ENCODE data around the gene ARHGAP4.

The ARHGAP4 gene

DNA sequence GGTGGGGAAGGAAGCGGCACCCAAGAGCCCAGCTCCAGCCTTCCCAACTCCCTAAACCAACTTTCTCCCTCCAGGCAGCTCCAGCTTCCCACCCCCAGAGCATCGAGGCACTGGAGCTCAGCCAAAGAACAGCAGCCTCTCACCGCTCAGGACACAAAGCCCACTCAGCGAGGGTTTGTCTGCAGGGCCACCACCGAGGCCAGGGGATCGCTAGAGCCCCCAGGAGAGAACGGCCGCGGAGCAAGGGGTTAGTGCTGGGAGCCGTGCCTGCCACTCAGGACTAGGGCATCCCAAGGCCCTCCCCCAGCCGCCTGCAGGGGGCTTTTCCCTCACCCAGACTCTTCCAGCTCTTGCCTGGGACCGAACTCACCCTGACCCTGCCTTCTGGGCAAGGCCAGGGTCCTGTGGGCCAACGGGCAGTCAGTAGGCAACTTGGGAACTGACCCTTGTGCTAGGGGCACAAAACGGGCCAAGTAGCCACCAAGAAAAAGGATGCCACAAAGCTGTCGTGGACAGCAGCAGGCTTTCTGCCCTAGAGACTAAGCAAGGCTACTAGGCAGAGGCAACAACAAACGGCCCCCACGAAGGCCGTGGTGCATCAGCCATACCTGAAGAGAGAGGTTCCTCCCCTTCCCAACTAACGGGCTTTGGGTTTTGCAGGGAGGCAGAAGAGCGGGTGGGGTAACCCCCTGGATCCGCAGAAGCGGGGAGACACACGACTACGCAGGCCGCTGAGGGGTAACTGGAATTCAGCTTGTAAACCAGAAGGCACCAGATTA lies 43.2 kb upstream of the ARHGAP4 start:
- no peaks in the 10 kb centered on the region for H3K36me3 ChIP-seq (ENCODE audit: control insufficient read depth, insufficient read depth, low read length, severe bottlenecking)
- no peaks in the 10 kb centered on the region for H3K9me3 ChIP-seq (ENCODE audit: control insufficient read depth, low read length)
- H3K9ac ChIP-seq (ENCODE audit: low read length), result peak overlapping the region; percentile 100
- peak; percentile 22 for DNase-seq (ENCODE audit: low read depth)
- H3K4me3 ChIP-seq (ENCODE audit: low read length), result peak overlapping the region; percentile 99
- H3K4me1 ChIP-seq (ENCODE audit: control insufficient read depth, insufficient read depth, low read length), result peaks cover 44% of the 10 kb centered on the region
- no peaks in the 10 kb centered on the region for H3K27me3 ChIP-seq (replicated peaks; ENCODE audit: control insufficient read depth, insufficient read depth, low read length)

DNA sequence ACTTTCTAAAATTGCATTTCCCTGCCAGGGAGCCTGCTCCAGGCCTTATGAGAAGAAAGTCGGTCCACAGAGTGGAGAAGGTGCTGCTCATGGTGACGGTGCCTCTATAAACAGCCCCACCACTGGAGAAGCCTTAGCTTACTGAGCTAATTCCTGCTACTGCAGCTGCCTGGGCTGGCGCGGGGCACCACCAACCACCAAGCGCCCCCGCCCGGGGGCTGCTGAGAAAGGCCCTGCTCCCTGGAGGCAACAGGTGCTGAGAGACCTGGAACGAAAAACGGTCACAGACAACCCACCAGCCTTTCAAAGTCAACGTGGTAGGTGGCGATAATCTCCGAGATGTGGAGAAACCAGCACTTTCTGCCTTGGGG lies 42.7 kb upstream of the ARHGAP4 start:
- Histone ChIP-seq H3K27me3 (replicated peaks; ENCODE audit: control insufficient read depth, insufficient read depth, low read length) (no peaks in the 10 kb centered on the region), H3K4me3 (ENCODE audit: low read length) (peak overlapping the region; percentile 99), H3K9ac (ENCODE audit: low read length) (peak overlapping the region; percentile 100), H3K9me3 (ENCODE audit: control insufficient read depth, low read length) (no peaks in the 10 kb centered on the region), H3K36me3 (ENCODE audit: control insufficient read depth, insufficient read depth, low read length, severe bottlenecking) (peaks cover 3% of the 10 kb centered on the region), H3K4me1 (ENCODE audit: control insufficient read depth, insufficient read depth, low read length) (peaks cover 38% of the 10 kb centered on the region)
- DNase-seq (ENCODE audit: low read depth), result peak; percentile 33

DNA sequence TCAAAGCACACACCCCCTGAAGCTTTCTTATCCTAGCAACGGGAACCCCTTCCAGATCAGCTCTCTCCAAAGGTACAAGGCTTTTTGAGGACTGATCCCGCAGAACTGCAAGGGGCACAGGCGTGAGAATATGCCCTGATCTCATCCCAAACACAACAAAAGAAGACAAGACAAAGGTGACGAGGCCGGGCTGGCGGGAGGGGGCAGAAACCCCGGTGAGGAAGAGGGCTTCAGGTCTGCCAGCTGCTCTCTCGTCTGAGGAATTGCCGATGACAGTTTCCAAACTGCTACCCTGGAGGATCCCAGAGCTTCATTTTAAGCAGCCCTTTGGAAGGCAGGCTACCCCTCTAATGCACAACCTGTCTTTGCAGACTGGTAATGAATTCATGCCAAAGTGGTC lies 42.2 kb upstream of the ARHGAP4 start:
- H3K9me3 ChIP-seq (ENCODE audit: control insufficient read depth, low read length), result no peaks in the 10 kb centered on the region
- H3K9ac ChIP-seq (ENCODE audit: low read length), result peak overlapping the region; percentile 100
- H3K27me3 ChIP-seq (replicated peaks; ENCODE audit: control insufficient read depth, insufficient read depth, low read length), result no peaks in the 10 kb centered on the region
- H3K4me3 ChIP-seq (ENCODE audit: low read length), result peak overlapping the region; percentile 99
- peaks cover 33% of the 10 kb centered on the region for H3K4me1 ChIP-seq (ENCODE audit: control insufficient read depth, insufficient read depth, low read length)
- peaks cover 5% of the 10 kb centered on the region for H3K36me3 ChIP-seq (ENCODE audit: control insufficient read depth, insufficient read depth, low read length, severe bottlenecking)
- no peak for DNase-seq (ENCODE audit: low read depth)

DNA sequence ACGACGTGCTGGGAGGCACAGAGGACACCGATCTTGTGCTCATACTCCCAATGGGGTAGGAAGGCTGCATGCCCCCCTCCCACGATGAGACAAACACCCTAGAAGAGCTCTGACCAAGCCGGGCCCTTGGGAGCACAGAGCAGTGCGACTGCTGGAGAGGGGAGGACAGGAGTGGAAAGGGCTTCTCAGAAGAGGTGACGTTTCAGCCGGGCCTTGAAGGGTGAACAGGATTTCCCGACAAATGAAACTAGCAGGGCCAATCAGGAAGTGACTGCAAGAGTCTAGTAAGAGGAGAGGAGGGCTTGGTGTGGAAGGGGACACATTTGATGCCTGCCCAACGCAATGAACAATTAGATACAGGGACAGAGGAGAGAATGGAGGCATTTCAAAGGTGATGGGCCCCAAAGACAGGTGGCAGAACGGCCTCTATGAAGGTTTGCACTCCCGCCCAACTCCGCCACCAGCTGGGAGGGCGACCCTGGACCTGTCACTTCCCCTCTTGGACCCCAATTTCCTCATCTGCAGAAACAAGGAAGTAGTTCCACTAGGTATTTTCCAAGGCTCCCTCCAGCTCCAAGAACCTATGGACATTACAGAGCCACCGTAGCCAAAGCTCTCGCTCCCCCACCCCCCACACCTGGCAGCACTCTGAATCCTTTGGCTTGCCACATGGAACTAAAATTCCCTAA lies 41.6 kb upstream of the ARHGAP4 start:
- H3K36me3 ChIP-seq (ENCODE audit: control insufficient read depth, insufficient read depth, low read length, severe bottlenecking), result peaks cover 10% of the 10 kb centered on the region
- H3K9me3 ChIP-seq (ENCODE audit: control insufficient read depth, low read length), result no peaks in the 10 kb centered on the region
- peak overlapping the region; percentile 100 for H3K9ac ChIP-seq (ENCODE audit: low read length)
- peak overlapping the region; percentile 3 for H3K4me3 ChIP-seq (ENCODE audit: low read length)
- no peaks in the 10 kb centered on the region for H3K27me3 ChIP-seq (replicated peaks; ENCODE audit: control insufficient read depth, insufficient read depth, low read length)
- DNase-seq (ENCODE audit: low read depth), result no peak
- H3K4me1 ChIP-seq (ENCODE audit: control insufficient read depth, insufficient read depth, low read length), result peaks cover 32% of the 10 kb centered on the region

DNA sequence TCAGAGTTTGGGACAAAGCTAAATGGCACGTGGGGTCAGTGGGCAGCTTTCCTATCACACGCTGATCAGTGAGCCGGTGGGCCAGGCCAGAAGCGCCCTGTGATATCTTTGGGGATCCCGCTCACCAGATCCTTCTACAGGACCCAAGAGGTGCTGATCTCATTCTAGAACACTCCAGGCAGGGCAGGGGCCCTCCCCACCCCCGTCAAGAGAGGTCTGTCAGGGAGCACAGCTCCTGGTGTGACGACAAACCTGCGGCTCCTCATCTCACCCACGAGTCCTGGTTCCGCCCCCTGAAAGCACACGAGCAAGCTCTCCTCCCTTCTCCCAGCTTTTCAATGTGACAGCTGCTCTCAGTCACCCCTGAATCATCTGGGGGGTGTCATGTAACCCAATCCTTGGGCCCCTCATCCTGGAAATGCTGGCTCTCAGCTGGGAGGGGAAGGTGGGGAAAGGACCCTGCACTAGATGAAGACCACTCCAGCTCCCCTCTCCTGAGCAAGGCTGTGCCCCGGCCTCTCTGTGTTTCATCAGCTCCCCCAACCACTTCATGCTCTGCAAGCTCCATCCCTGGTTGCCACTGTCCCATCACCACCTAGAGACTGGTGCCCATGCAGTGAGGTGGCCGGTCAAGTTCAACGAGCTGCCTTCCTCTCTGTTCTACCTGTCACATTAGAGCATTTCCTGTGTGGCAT lies 40.9 kb upstream of the ARHGAP4 start:
- Histone ChIP-seq H3K27me3 (replicated peaks; ENCODE audit: control insufficient read depth, insufficient read depth, low read length) (no peaks in the 10 kb centered on the region), H3K9me3 (ENCODE audit: control insufficient read depth, low read length) (no peaks in the 10 kb centered on the region), H3K36me3 (ENCODE audit: control insufficient read depth, insufficient read depth, low read length, severe bottlenecking) (peaks cover 17% of the 10 kb centered on the region), H3K9ac (ENCODE audit: low read length) (no peak overlapping the region), H3K4me3 (ENCODE audit: low read length) (no peak overlapping the region), H3K4me1 (ENCODE audit: control insufficient read depth, insufficient read depth, low read length) (peaks cover 32% of the 10 kb centered on the region)
- DNase-seq (ENCODE audit: low read depth), result no peak

DNA sequence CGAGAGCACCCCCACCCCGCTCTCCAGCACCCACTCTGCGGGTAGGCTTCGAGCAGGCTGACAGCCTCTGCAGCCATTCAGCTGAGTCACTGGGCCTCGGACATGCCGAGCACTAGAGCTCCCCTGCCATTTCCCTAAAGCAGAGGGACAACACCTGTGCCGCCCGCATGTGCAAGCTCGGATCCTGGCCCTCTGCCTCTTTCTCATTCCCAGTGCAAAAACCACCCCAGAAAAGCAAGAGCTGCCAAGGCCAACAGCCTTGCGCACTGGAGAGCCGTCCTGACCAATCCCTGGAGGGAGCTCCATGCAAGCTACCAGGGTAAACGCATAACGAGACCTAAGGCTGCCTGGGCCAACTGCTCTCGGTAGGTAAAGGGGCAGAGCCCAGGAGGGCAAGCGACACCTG lies 40.2 kb upstream of the ARHGAP4 start:
- Histone ChIP-seq H3K9me3 (ENCODE audit: control insufficient read depth, low read length) (no peaks in the 10 kb centered on the region), H3K27me3 (replicated peaks; ENCODE audit: control insufficient read depth, insufficient read depth, low read length) (no peaks in the 10 kb centered on the region), H3K4me3 (ENCODE audit: low read length) (no peak overlapping the region), H3K9ac (ENCODE audit: low read length) (no peak overlapping the region), H3K4me1 (ENCODE audit: control insufficient read depth, insufficient read depth, low read length) (peaks cover 32% of the 10 kb centered on the region), H3K36me3 (ENCODE audit: control insufficient read depth, insufficient read depth, low read length, severe bottlenecking) (peaks cover 24% of the 10 kb centered on the region)
- DNase-seq (ENCODE audit: low read depth), result no peak

DNA sequence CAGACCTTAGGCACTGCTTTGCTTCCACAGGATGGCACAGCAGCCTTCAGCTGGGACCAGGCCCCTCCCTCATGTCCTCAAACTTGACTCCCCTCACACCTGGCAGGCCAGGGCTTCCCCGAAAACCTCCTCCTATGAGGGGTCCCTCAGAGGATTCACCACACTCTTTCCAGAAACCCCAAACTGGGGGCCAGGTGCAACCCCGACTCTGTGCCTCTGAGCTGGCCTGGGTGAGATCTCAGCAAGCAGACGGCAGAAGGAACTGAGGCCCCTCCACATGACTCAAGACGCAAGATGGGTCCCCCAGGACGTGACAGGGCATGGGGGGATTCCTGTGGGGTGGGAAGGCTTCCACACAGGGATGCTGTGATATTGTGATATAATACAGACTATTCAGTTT lies 39.3 kb upstream of the ARHGAP4 start:
- Histone ChIP-seq H3K9me3 (ENCODE audit: control insufficient read depth, low read length) (no peaks in the 10 kb centered on the region), H3K27me3 (replicated peaks; ENCODE audit: control insufficient read depth, insufficient read depth, low read length) (no peaks in the 10 kb centered on the region), H3K4me1 (ENCODE audit: control insufficient read depth, insufficient read depth, low read length) (peaks cover 32% of the 10 kb centered on the region), H3K36me3 (ENCODE audit: control insufficient read depth, insufficient read depth, low read length, severe bottlenecking) (peaks cover 33% of the 10 kb centered on the region), H3K4me3 (ENCODE audit: low read length) (no peak overlapping the region), H3K9ac (ENCODE audit: low read length) (no peak overlapping the region)
- DNase-seq (ENCODE audit: low read depth), result no peak

DNA sequence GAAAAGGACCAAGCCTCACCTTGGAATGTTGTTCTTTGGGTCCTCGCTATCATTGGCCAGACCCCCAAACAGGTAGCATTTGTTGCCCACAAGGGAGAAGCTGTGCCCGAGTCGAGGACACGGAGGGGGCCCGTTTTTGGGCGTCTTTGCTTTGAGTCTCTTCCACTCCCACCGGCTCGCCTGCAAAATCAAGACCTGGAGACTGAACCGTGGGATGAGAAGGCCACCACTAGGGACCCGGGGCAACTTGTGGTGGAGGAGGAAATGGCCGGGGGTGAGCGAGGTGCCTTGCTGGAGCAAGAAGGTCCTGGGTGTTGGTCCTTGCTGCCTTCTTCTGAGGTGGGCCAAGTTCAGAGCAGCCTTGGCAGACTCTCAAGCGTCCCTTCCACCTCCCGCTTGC lies 38.0 kb upstream of the ARHGAP4 start:
- peaks cover 46% of the 10 kb centered on the region for H3K36me3 ChIP-seq (ENCODE audit: control insufficient read depth, insufficient read depth, low read length, severe bottlenecking)
- H3K9ac ChIP-seq (ENCODE audit: low read length), result no peak overlapping the region
- H3K9me3 ChIP-seq (ENCODE audit: control insufficient read depth, low read length), result no peaks in the 10 kb centered on the region
- no peak overlapping the region for H3K4me3 ChIP-seq (ENCODE audit: low read length)
- H3K27me3 ChIP-seq (replicated peaks; ENCODE audit: control insufficient read depth, insufficient read depth, low read length), result no peaks in the 10 kb centered on the region
- peaks cover 28% of the 10 kb centered on the region for H3K4me1 ChIP-seq (ENCODE audit: control insufficient read depth, insufficient read depth, low read length)
- no peak for DNase-seq (ENCODE audit: low read depth)

DNA sequence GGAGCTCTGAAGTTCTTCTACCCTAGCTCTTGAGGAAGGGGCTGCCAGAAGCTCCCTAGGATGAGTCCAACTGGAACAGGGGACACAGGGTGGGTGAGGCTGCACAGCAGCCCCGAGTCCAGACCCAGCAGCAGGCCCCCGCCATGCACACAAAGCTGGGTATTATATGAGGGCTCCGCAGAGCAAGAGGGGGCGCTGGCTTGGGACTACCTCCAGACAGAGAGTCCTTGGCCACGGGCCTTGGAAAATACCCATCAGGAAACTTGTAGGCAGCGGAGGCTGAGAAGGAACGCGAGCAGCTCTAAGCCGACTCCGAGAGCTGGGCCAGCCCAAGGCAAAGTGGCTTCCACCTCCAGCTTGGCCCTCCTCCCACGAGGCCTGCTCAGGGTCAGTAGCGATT lies 37.5 kb upstream of the ARHGAP4 start:
- Histone ChIP-seq H3K4me3 (ENCODE audit: low read length) (no peak overlapping the region), H3K9ac (ENCODE audit: low read length) (no peak overlapping the region), H3K4me1 (ENCODE audit: control insufficient read depth, insufficient read depth, low read length) (peaks cover 22% of the 10 kb centered on the region), H3K36me3 (ENCODE audit: control insufficient read depth, insufficient read depth, low read length, severe bottlenecking) (peaks cover 52% of the 10 kb centered on the region), H3K9me3 (ENCODE audit: control insufficient read depth, low read length) (no peaks in the 10 kb centered on the region), H3K27me3 (replicated peaks; ENCODE audit: control insufficient read depth, insufficient read depth, low read length) (no peaks in the 10 kb centered on the region)
- no peak for DNase-seq (ENCODE audit: low read depth)

DNA sequence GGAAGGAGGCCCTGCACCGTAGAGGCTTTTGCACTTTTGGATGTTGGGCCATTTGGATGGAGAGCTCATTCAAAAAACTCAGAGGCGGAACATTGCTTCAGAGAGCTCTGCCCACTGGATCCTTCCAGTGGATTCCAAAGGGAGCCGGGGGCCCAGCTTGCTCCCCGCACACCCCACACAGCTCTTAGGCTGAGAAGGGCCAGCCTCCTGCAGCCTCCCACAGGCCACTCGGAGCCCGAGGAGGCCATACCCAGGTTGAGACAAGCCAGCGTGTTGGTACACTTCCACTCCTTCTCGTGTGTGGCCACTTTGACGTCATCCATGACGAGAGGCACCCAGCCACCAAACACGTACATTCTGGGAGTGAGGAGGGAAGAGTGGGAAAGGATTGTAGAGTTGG lies 35.2 kb upstream of the ARHGAP4 start:
- peaks cover 74% of the 10 kb centered on the region for H3K36me3 ChIP-seq (ENCODE audit: control insufficient read depth, insufficient read depth, low read length, severe bottlenecking)
- H3K9ac ChIP-seq (ENCODE audit: low read length), result no peak overlapping the region
- no peak for DNase-seq (ENCODE audit: low read depth)
- H3K4me1 ChIP-seq (ENCODE audit: control insufficient read depth, insufficient read depth, low read length), result peaks cover 3% of the 10 kb centered on the region
- no peak overlapping the region for H3K4me3 ChIP-seq (ENCODE audit: low read length)
- H3K27me3 ChIP-seq (replicated peaks; ENCODE audit: control insufficient read depth, insufficient read depth, low read length), result no peaks in the 10 kb centered on the region
- H3K9me3 ChIP-seq (ENCODE audit: control insufficient read depth, low read length), result no peaks in the 10 kb centered on the region

DNA sequence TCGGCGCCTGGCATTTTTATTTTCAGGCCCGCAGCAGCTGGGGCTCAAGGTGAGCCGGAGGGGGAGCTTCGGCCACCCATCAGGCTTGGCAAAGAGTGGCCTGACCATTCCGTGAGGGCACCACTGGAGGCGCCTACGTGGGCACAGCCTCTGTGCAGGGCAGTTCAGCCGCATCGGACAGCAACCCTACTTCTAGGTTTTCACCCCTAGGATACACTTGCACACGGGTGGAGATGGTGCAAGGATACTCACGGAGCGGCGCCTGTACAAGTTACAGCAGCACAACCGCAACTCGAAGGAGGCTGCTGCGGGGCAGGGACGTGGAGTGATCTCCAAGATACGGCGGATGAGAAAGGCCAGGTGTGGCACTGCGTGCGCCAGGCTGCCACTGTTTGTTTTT lies 34.7 kb upstream of the ARHGAP4 start:
- no peaks in the 10 kb centered on the region for H3K4me1 ChIP-seq (ENCODE audit: control insufficient read depth, insufficient read depth, low read length)
- peaks cover 79% of the 10 kb centered on the region for H3K36me3 ChIP-seq (ENCODE audit: control insufficient read depth, insufficient read depth, low read length, severe bottlenecking)
- no peak for DNase-seq (ENCODE audit: low read depth)
- H3K27me3 ChIP-seq (replicated peaks; ENCODE audit: control insufficient read depth, insufficient read depth, low read length), result no peaks in the 10 kb centered on the region
- H3K9me3 ChIP-seq (ENCODE audit: control insufficient read depth, low read length), result no peaks in the 10 kb centered on the region
- H3K4me3 ChIP-seq (ENCODE audit: low read length), result no peak overlapping the region
- no peak overlapping the region for H3K9ac ChIP-seq (ENCODE audit: low read length)
